ENCODE results near the gene DAAM2. TPM values are rescaled to one million over a fixed set of nuclear protein-coding genes. Genes with fewer than 3 reads are reported as not detected.

DAAM2 gene
- total RNA-seq, 2 experiments from 2014 or later, result 0.09 to 1.1 TPM

GRCh38 chr6:39935241-39935640 is 143.1 kb downstream of the DAAM2 start:
- no peaks in the 10 kb centered on the region for H3K4me1 ChIP-seq (ENCODE audit: insufficient read depth, low read length, poor library complexity, severe bottlenecking)
- no peaks in the 10 kb centered on the region for H3K36me3 ChIP-seq (ENCODE audit: insufficient read depth, low read length)
- H3K9me2 ChIP-seq (ENCODE audit: insufficient read depth, low read length), result no peaks in the 10 kb centered on the region
- no TSS peak for BruUV-seq (replicated peaks)
- no peak for TF ChIP-seq EZH2phosphoT487 (IDR thresholded peaks at IDR 0.05; ENCODE audit: borderline replicate concordance, low read depth, low read length)
- TF ChIP-seq, protein P1, sequence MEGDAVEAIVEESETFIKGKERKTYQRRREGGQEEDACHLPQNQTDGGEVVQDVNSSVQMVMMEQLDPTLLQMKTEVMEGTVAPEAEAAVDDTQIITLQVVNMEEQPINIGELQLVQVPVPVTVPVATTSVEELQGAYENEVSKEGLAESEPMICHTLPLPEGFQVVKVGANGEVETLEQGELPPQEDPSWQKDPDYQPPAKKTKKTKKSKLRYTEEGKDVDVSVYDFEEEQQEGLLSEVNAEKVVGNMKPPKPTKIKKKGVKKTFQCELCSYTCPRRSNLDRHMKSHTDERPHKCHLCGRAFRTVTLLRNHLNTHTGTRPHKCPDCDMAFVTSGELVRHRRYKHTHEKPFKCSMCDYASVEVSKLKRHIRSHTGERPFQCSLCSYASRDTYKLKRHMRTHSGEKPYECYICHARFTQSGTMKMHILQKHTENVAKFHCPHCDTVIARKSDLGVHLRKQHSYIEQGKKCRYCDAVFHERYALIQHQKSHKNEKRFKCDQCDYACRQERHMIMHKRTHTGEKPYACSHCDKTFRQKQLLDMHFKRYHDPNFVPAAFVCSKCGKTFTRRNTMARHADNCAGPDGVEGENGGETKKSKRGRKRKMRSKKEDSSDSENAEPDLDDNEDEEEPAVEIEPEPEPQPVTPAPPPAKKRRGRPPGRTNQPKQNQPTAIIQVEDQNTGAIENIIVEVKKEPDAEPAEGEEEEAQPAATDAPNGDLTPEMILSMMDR (conservative IDR thresholded peaks at IDR 0.05; ENCODE audit: low read length), result no peak
- no peak overlapping the region for H3K4me2 ChIP-seq (ENCODE audit: low read length)
- intact Hi-C loops (cut with micrococcal nuclease; ENCODE audit: unreplicated experiment), result no loop called here
- H4K20me1 ChIP-seq (ENCODE audit: insufficient read depth, low read length), result no peaks in the 10 kb centered on the region
- ChIA-PET CTCF (ENCODE audit: unreplicated experiment) (no interaction called here), POLR2A (no interaction called here)
- no peaks in the 10 kb centered on the region for H3K79me2 ChIP-seq (ENCODE audit: insufficient read depth, low read depth, low read length)
- no peak overlapping the region for H2AFZ ChIP-seq (ENCODE audit: low read length)
- no peaks in the 10 kb centered on the region for H3K9me3 ChIP-seq (ENCODE audit: low read length)
- no peak for DNase-seq (ENCODE audit: low spot score)
- H3K27ac ChIP-seq (ENCODE audit: low read depth, low read length, poor library complexity, severe bottlenecking), result no peak overlapping the region
- no peak overlapping the region for H3K4me3 ChIP-seq (ENCODE audit: low read depth, low read length, poor library complexity, severe bottlenecking)

DNA sequence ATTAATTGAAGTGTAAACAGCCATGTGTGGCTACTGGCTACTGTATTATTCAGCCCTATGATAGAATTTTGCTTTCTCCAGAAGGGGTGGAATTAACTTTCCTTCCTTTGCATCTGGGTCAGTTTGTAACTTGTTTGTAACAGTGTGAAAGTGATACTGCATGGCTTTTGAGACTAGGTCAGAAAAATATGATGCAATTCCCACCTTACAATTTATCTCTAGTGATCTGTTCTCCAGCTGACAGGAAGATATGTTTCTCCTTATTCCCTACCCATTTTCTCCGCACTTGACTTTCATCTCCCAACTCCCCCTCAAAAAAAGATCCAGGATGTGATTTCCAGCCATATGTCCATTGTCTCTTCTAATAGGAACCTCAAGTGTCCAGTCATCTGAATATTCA is 144.7 kb downstream of the DAAM2 start:
- no peak for TF ChIP-seq EZH2phosphoT487 (IDR thresholded peaks at IDR 0.05; ENCODE audit: borderline replicate concordance, low read depth, low read length)
- TF ChIP-seq, protein P1 (conservative IDR thresholded peaks at IDR 0.05; ENCODE audit: low read length), result no peak
- no peak overlapping the region for H2AFZ ChIP-seq (ENCODE audit: low read length)
- H3K79me2 ChIP-seq (ENCODE audit: insufficient read depth, low read depth, low read length), result no peaks in the 10 kb centered on the region
- no peaks in the 10 kb centered on the region for H4K20me1 ChIP-seq (ENCODE audit: insufficient read depth, low read length)
- ChIA-PET CTCF (ENCODE audit: unreplicated experiment) (no interaction called here), POLR2A (no interaction called here)
- intact Hi-C loops (cut with micrococcal nuclease; ENCODE audit: unreplicated experiment), result no loop called here
- H3K27ac ChIP-seq (ENCODE audit: low read depth, low read length, poor library complexity, severe bottlenecking), result no peak overlapping the region
- H3K4me1 ChIP-seq (ENCODE audit: insufficient read depth, low read length, poor library complexity, severe bottlenecking), result no peaks in the 10 kb centered on the region
- no peaks in the 10 kb centered on the region for H3K9me2 ChIP-seq (ENCODE audit: insufficient read depth, low read length)
- DNase-seq (ENCODE audit: low spot score), result no peak
- BruUV-seq (replicated peaks), result no TSS peak
- H3K9me3 ChIP-seq (ENCODE audit: low read length), result no peaks in the 10 kb centered on the region
- no peak overlapping the region for H3K4me3 ChIP-seq (ENCODE audit: low read depth, low read length, poor library complexity, severe bottlenecking)
- no peak overlapping the region for H3K4me2 ChIP-seq (ENCODE audit: low read length)
- H3K36me3 ChIP-seq (ENCODE audit: insufficient read depth, low read length), result no peaks in the 10 kb centered on the region

GRCh38 chr6:39937686-39938333 is 145.6 kb downstream of the DAAM2 start:
- intact Hi-C loops (cut with micrococcal nuclease; ENCODE audit: unreplicated experiment), result no loop called here
- no peak for DNase-seq (ENCODE audit: low spot score)
- no TSS peak for BruUV-seq (replicated peaks)
- Histone ChIP-seq H3K9me2 (ENCODE audit: insufficient read depth, low read length) (no peaks in the 10 kb centered on the region), H3K79me2 (ENCODE audit: insufficient read depth, low read depth, low read length) (no peaks in the 10 kb centered on the region), H3K4me2 (ENCODE audit: low read length) (no peak overlapping the region), H3K4me1 (ENCODE audit: insufficient read depth, low read length, poor library complexity, severe bottlenecking) (no peaks in the 10 kb centered on the region), H3K36me3 (ENCODE audit: insufficient read depth, low read length) (no peaks in the 10 kb centered on the region), H3K4me3 (ENCODE audit: low read depth, low read length, poor library complexity, severe bottlenecking) (no peak overlapping the region), H3K27ac (ENCODE audit: low read depth, low read length, poor library complexity, severe bottlenecking) (no peak overlapping the region), H2AFZ (ENCODE audit: low read length) (no peak overlapping the region), H4K20me1 (ENCODE audit: insufficient read depth, low read length) (no peaks in the 10 kb centered on the region), H3K9me3 (ENCODE audit: low read length) (no peaks in the 10 kb centered on the region)
- TF ChIP-seq, protein P1 (conservative IDR thresholded peaks at IDR 0.05; ENCODE audit: low read length), result no peak
- TF ChIP-seq EZH2phosphoT487 (IDR thresholded peaks at IDR 0.05; ENCODE audit: borderline replicate concordance, low read depth, low read length), result no peak
- ChIA-PET CTCF (ENCODE audit: unreplicated experiment) (no interaction called here), POLR2A (no interaction called here)

Data from OCI-LY7 (cell line).